A549 (cell line): ENCODE results near the gene MALAT1. TPM values are rescaled to one million over a fixed set of nuclear protein-coding genes. Genes with fewer than 3 reads are reported as not detected.
"Not testable (repeated sequence)": the region's sequence is repeated elsewhere in the genome, so short reads cannot be mapped to it uniquely, and the experiment has no call there.

Experiments used
- ATAC-seq, 2 experiments: fragments of 200-7000 bp in 1 of 2; fragments of >200 bp in 1 of 2; cut with Nextera tagmentation in 1 of 2; cut with Tn5 transposase in 1 of 2; 3 replicates each; pipeline versions ENCODE4 v1.8.0 to v1.9.1; 2018 to 2020; ENCODE audit warnings: mild to moderate bottlenecking in 1 of 2, moderate library complexity in 1 of 2
- CTCF ChIA-PET: fragments of 300-600 bp; sonication (Branson Sonifier 250); formaldehyde crosslinking; extraction: SDS; loops from one replicate; lab custom pipeline; 2021; ENCODE audit warnings: antibody characterized with exemption, inconsistent platforms; lab: Yijun Ruan, JAX
- POLR2A ChIA-PET: fragments of 350-600 bp; formaldehyde crosslinking; extraction: SDS; loops from one replicate; lab custom pipeline; 2021; ENCODE audit warnings: antibody characterized with exemption, inconsistent platforms; lab: Yijun Ruan, JAX
- DNase-seq, 2 experiments: peaks; one replicate each; pipeline versions ENCODE4 v3.0.0 to v3.0.0-alpha.2; 2011 to 2016; ENCODE audit warnings: low read depth in 1 of 2, low spot score in 1 of 2
- FAIRE-seq: peaks from 2 replicates; lab custom pipeline; 2011; peaks lifted over from hg19 to GRCh38; lab: Jason Lieb, UNC
- H3K27ac ChIP-seq, 2 experiments: fragments of >200 bp; sonication (Bioruptor Twin); formaldehyde crosslinking; 3 replicates each; pipeline ENCODE4 v1.5.1; 2016 to 2017
- H3K4me1 ChIP-seq: fragments of >200 bp; sonication (Bioruptor Twin); formaldehyde crosslinking; 3 replicates; pipeline ENCODE4 v1.6.1; 2016
- H3K4me2 ChIP-seq: fragments of >200 bp; sonication (Bioruptor Twin); formaldehyde crosslinking; 3 replicates; pipeline ENCODE4 v1.6.1; 2016
- H3K4me3 ChIP-seq: fragments of >200 bp; sonication (Bioruptor Twin); formaldehyde crosslinking; 3 replicates; pipeline ENCODE4 v1.5.1; 2016
- H3K9me3 ChIP-seq: fragments of >200 bp; sonication (Bioruptor Twin); formaldehyde crosslinking; 3 replicates; pipeline ENCODE4 v1.6.1; 2016
- BHLHE40 ChIP-seq: IDR thresholded peaks from 2 replicates; pipeline ENCODE4 v1.6.1; 2012; ENCODE audit warnings: low read depth, low read length, inconsistent platforms
- CBX2 ChIP-seq: fragments of 200-600 bp; sonication (generic); IDR thresholded peaks from 2 replicates; pipeline ENCODE4 v1.6.1; 2016; ENCODE audit warnings: low read depth, mild to moderate bottlenecking, borderline replicate concordance
- CHD4 ChIP-seq: fragments of 200-600 bp; sonication (generic); IDR thresholded peaks from 2 replicates; pipeline ENCODE4 v1.6.1; 2016; ENCODE audit warnings: antibody characterized with exemption, mild to moderate bottlenecking, borderline replicate concordance
- CTCF ChIP-seq: fragments of >200 bp; sonication (Bioruptor Twin); formaldehyde crosslinking; IDR thresholded peaks from 3 replicates; pipeline ENCODE4 v1.5.1; 2016
- FOSB ChIP-seq: fragments of 250-450 bp; sonication (Bioruptor Pico); IDR thresholded peaks from 2 replicates; pipeline ENCODE4 v1.5.0; 2020; ENCODE audit warnings: mild to moderate bottlenecking, moderate library complexity
- HOXA7 ChIP-seq: fragments of 250-450 bp; sonication (Bioruptor Pico); IDR thresholded peaks from 2 replicates; pipeline ENCODE4 v1.5.0; 2020; ENCODE audit warnings: mild to moderate bottlenecking, moderate library complexity
- JUNB ChIP-seq: fragments of >200 bp; sonication (Bioruptor Twin); formaldehyde crosslinking; IDR thresholded peaks from 2 replicates; pipeline ENCODE4 v1.6.1; 2016
- MAZ ChIP-seq: fragments of 150-350 bp; IDR thresholded peaks from 2 replicates; pipeline ENCODE4 v1.6.1; 2014; ENCODE audit warnings: antibody characterized with exemption, low read depth, low read length, borderline replicate concordance
- NPAS2 ChIP-seq: fragments of 250-450 bp; sonication (Bioruptor Pico); IDR thresholded peaks from 2 replicates; pipeline ENCODE4 v1.8.0; 2022; ENCODE audit warnings: mild to moderate bottlenecking, moderate library complexity, borderline replicate concordance
- RAD21 ChIP-seq, 2 experiments: fragments of >200 bp in 1 of 2; sonication (Bioruptor Twin) in 1 of 2; formaldehyde crosslinking in 1 of 2; IDR thresholded peaks in 1 of 2; conservative IDR thresholded peaks in 1 of 2; 2 replicates in 1 of 2; 3 replicates in 1 of 2; pipeline ENCODE4 v1.6.1; 2012 to 2018; ENCODE audit warnings: inconsistent platforms in 1 of 2
- RARB ChIP-seq: fragments of 250-450 bp; sonication (Bioruptor Pico); IDR thresholded peaks from 2 replicates; pipeline ENCODE4 v1.8.0; 2021; ENCODE audit warnings: mild to moderate bottlenecking, moderate library complexity
- TP53 ChIP-seq: fragments of 250-450 bp; sonication (Bioruptor Pico); IDR thresholded peaks from 2 replicates; pipeline ENCODE4 v1.5.0; 2021; ENCODE audit warnings: mild to moderate bottlenecking, moderate library complexity
- USF2 ChIP-seq: fragments of 450-650 bp; IDR thresholded peaks from 2 replicates; pipeline ENCODE4 v1.6.1; 2014; ENCODE audit warnings: antibody characterized with exemption
- ZFP36 ChIP-seq: fragments of 450-650 bp; IDR thresholded peaks from 2 replicates; pipeline ENCODE4 v1.6.1; 2014; ENCODE audit warnings: borderline replicate concordance; ENCODE audit not compliant: partially characterized antibody
- ZNF302 ChIP-seq: fragments of 250-450 bp; sonication (Bioruptor Pico); IDR thresholded peaks from 2 replicates; pipeline ENCODE4 v1.9.0; 2021; ENCODE audit warnings: inconsistent platforms, mild to moderate bottlenecking, moderate library complexity
- WGBS: methylation state at CpG from one replicate; pipeline ENCODE4 v1.1.6; 2017; ENCODE audit errors: missing lambda C conversion rate; 5-methylcytosine and 5-hydroxymethylcytosine counted together
- polyA plus RNA-seq, 4 experiments: library from polyadenylated mRNA; depleted of rRNA in 3 of 4; stranded (reverse); fragments of >200 nt; fragmentation: RNase III in 1 of 4; extraction: RNeasy Plus Mini Kit Qiagen cat#74134 plus additional on column Dnase treatment in 1 of 4; gene quantifications; 2 replicates in 3 of 4; 3 replicates in 1 of 4; pipeline ENCODE4 v1.2.3, GENCODE V29; 2011 to 2017
- TF ChIP-seq, protein P1 (sequence below): IDR thresholded peaks from 2 replicates; pipeline ENCODE4 v1.6.1; 2012; ENCODE audit warnings: low read depth, borderline replicate concordance
- TF ChIP-seq, protein P2 (sequence below): fragments of 150-350 bp; IDR thresholded peaks from 2 replicates; pipeline ENCODE4 v1.6.1; 2014; ENCODE audit warnings: low read depth, mild to moderate bottlenecking, low read length

Gene MALAT1
- polyA plus RNA-seq, 2 of the 4 experiments (the other 2 are of a cell fraction), result 188 to 1,041 TPM

- TF ChIP-seq HOXA7 (CRISPR knock-in tag) (peak; percentile 100), TP53 (CRISPR knock-in tag) (peak; percentile 99), CBX2 (no peak), NPAS2 (CRISPR knock-in tag) (no peak), ZFP36 (no peak), CHD4 (no peak), JUNB (no peak), ZNF302 (CRISPR knock-in tag) (no peak), FOSB (peak; percentile 99), RARB (peak; percentile 99), RAD21 (conservative IDR thresholded peaks at IDR 0.05 in 1 of 2, IDR thresholded peaks at IDR 0.05 in 1 of 2) (no peak), USF2 (no peak), MAZ (peak; percentile 13; the same call in 1 of the 2 replicates), CTCF (no peak), BHLHE40 (no peak)
- TF ChIP-seq, protein P1, sequence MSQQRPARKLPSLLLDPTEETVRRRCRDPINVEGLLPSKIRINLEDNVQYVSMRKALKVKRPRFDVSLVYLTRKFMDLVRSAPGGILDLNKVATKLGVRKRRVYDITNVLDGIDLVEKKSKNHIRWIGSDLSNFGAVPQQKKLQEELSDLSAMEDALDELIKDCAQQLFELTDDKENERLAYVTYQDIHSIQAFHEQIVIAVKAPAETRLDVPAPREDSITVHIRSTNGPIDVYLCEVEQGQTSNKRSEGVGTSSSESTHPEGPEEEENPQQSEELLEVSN, result no peak; the same call in 1 of the 2 replicates
- TF ChIP-seq, protein P2, sequence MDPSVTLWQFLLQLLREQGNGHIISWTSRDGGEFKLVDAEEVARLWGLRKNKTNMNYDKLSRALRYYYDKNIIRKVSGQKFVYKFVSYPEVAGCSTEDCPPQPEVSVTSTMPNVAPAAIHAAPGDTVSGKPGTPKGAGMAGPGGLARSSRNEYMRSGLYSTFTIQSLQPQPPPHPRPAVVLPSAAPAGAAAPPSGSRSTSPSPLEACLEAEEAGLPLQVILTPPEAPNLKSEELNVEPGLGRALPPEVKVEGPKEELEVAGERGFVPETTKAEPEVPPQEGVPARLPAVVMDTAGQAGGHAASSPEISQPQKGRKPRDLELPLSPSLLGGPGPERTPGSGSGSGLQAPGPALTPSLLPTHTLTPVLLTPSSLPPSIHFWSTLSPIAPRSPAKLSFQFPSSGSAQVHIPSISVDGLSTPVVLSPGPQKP, result no peak
Measured at GRCh38 chr11:65506772-65507505, 8.1 kb downstream of the MALAT1 start (continued).

DNA sequence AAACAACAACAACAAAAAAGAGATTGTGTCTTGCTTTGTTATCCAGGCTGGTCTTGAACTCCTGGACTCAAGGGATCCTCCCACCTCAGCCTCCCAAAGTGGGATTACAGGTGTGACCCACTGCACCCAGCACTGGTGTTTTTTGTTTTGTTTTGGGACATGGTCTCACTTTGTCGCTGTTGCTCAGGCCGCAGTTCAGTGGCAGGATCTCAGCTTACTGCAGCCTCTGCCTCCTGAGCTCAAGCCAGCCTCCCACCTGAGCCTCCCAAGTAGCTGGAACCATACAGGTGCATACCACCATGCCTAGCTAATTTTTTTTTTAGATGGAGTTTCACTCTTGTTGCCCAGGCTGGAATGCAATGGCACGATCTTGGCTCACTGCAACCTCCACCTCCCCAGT, 13.5 kb downstream of the MALAT1 start:
- not testable (repeated sequence) for H3K4me2 ChIP-seq, FAIRE-seq, H3K4me3 ChIP-seq, ATAC-seq, H3K9me3 ChIP-seq, DNase-seq, H3K27ac ChIP-seq
- ChIA-PET POLR2A (interaction anchor here (0.9 kb wide), 1 partner anchor 82 kb away, joined by 3 read pairs; no protein-coding TSS in a partner anchor), CTCF (interaction anchor here (0.6 to 30.0 kb wide), 11 partner anchors 8 to 150 kb away, joined by 3 to 947 read pairs (median 35); no protein-coding TSS in a partner anchor)
- 96% methylated on average over 3 of the region's 3 CpGs for WGBS
- H3K4me1 ChIP-seq, result peaks cover 15% of the 10 kb centered on the region
